LNCAP (cell line): ENCODE data around the gene C4orf50.

Experiments used
- CTCF ChIP-seq: fragments of 450-650 bp; IDR thresholded peaks from 2 replicates; pipeline ENCODE4 v1.5.1; 2017; ENCODE audit warnings: mild to moderate bottlenecking

The C4orf50 gene

GRCh38 chr4:6058531-6059374 lies 40.5 kb upstream of the C4orf50 start:
- TF ChIP-seq CTCF = no peak

DNA sequence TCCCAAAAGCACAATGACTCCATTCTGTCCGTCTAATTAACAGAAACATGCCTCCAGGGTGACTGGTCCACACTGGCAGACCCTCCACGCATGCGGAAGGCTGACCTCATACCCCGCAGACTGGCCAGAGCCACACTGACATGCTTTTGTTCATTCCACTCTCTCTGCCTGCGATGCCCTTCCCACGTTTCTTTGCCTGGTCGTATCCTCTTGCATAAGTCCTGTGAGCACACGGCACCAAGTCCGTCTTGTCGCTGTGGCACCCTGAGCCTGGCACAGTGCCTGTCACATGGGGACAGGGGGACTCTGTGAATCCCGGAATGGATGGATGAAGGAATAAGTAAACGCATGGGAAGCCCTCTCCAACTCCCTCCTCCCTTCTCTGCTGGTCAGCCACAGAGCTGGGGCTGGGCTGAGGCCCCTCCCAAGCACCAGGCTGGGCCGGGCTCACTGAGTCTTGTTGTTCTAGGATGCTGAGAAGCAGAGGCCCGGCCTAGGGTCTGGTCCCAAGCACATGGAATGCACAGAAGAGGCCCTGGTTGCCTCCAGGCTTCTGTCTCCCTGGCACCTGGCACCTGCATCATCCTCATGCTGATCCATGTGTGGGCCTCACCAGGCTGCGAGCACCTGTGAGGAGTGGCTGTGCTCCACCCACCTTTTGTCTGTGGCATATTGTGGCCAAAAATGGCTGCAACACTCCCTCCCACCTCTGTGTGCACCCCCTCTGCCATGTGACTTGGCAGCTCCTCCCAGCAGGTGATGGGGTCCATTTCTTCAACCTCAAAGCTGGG lies 38.9 kb upstream of the C4orf50 start:
- TF ChIP-seq CTCF = no peak

- TF ChIP-seq CTCF = no peak
Measured at GRCh38 chr4:6055436-6055835, 37.2 kb upstream of the C4orf50 start.

DNA sequence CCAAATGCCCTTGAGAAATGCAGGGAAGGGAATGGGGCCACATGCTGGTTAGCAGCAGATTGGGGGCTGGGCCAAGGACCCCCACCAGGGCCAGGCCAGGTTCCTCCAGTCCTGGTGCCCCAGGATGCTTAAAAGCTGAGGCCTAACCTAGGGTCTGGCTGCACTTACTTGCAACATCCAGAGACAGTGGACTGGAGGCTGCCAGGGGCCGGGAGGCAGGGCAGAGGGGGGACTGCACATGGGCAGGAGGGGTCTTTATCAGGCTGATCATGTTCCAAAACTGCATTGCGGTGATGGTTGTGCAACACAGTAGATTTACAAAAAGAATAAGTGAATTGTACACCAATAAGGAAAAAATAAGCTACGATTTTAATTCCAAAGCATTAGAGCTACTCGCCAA lies 36.8 kb upstream of the C4orf50 start:
- no peak for TF ChIP-seq CTCF

- no peak for TF ChIP-seq CTCF
Measured at GRCh38 chr4:6054162-6054922, 36.1 kb upstream of the C4orf50 start.

DNA sequence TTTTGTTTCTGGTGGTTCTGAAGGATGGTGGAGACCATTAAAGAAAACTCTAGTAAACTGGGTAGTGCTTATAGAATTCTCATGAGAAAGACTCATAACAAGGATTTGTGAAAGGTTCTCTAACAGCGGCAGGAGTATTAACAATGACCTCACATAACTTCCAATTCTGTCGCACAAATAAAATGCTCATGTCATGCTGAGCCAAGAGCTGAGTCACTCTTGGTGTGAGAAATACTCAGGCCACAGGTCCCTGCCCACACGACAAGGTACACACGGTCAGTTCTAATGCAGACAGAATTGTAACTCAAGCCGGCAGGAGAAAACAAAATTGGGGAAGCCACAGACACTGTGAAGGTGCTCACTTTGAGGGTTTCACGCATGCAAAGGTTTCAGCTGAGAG lies 34.4 kb upstream of the C4orf50 start:
- TF ChIP-seq CTCF = no peak

- no peak for TF ChIP-seq CTCF
Measured at GRCh38 chr4:6050551-6050950, 32.3 kb upstream of the C4orf50 start.
